GM21423 (cell line): ENCODE measurements around the gene ABCF2.

Experiments
- ATAC-seq: cut with Tn5 transposase; IDR thresholded peaks from one replicate; pipeline ENCODE4 v1.9.1; 2021; ENCODE audit warnings: mild to moderate bottlenecking, moderate library complexity; ENCODE audit not compliant: unreplicated experiment

The ABCF2 gene

GRCh38 chr7:151195616-151196450, 31.2 kb downstream of the ABCF2 start:
- ATAC-seq: no peak

- ATAC-seq: no peak
These were observed 32.8 kb downstream of the ABCF2 start for GRCh38 chr7:151194188-151194587.

- ATAC-seq: no peak
These were observed 33.6 kb downstream of the ABCF2 start for GRCh38 chr7:151193203-151193978.

- ATAC-seq: no peak
These were observed 34.9 kb downstream of the ABCF2 start for GRCh38 chr7:151192002-151192539.

GRCh38 chr7:151191544-151191943, 35.5 kb downstream of the ABCF2 start:
- ATAC-seq: no peak

- no peak for ATAC-seq
These were observed 38.0 kb downstream of the ABCF2 start for GRCh38 chr7:151189038-151189437.

- ATAC-seq: no peak
These were observed 38.8 kb downstream of the ABCF2 start for GRCh38 chr7:151188252-151188542.

- no peak for ATAC-seq
These were observed 39.4 kb downstream of the ABCF2 start for GRCh38 chr7:151187409-151188251.

- no peak for ATAC-seq
These were observed 40.2 kb downstream of the ABCF2 start, which contains the start of gene ASB10 for GRCh38 chr7:151186640-151187408. TSS of gene ASB10 (minus strand) at chr7:151187250. CDS start at chr7:151187130, 120 bp downstream.

- ATAC-seq: no peak
These were observed 41.0 kb downstream of the ABCF2 start for GRCh38 chr7:151185762-151186639.

- ATAC-seq: no peak
These were observed 46.0 kb downstream of the ABCF2 start for GRCh38 chr7:151181011-151181431.

GRCh38 chr7:151179946-151180345, 47.1 kb downstream of the ABCF2 start:
- no peak for ATAC-seq

- no peak for ATAC-seq
These were observed 47.6 kb downstream of the ABCF2 start for GRCh38 chr7:151179287-151179860.

GRCh38 chr7:151178831-151179230, 48.2 kb downstream of the ABCF2 start:
- ATAC-seq: no peak

GRCh38 chr7:151178236-151178635, 48.8 kb downstream of the ABCF2 start:
- no peak for ATAC-seq

GRCh38 chr7:151177310-151177709, 49.7 kb downstream of the ABCF2 start:
- ATAC-seq: no peak

- no peak for ATAC-seq
These were observed 50.6 kb downstream of the ABCF2 start for GRCh38 chr7:151176401-151176800.

- no peak for ATAC-seq
These were observed 51.2 kb downstream of the ABCF2 start for GRCh38 chr7:151175793-151176311.
